Globus pallidus (tissue), 1 donor: Measurements from ENCODE around the gene HOXC10.

Experiments used
- DNase-seq: peaks from one replicate; pipeline ENCODE4 v3.0.0-alpha.2; 2015; ENCODE audit warnings: low spot score

HOXC10 gene

DNA sequence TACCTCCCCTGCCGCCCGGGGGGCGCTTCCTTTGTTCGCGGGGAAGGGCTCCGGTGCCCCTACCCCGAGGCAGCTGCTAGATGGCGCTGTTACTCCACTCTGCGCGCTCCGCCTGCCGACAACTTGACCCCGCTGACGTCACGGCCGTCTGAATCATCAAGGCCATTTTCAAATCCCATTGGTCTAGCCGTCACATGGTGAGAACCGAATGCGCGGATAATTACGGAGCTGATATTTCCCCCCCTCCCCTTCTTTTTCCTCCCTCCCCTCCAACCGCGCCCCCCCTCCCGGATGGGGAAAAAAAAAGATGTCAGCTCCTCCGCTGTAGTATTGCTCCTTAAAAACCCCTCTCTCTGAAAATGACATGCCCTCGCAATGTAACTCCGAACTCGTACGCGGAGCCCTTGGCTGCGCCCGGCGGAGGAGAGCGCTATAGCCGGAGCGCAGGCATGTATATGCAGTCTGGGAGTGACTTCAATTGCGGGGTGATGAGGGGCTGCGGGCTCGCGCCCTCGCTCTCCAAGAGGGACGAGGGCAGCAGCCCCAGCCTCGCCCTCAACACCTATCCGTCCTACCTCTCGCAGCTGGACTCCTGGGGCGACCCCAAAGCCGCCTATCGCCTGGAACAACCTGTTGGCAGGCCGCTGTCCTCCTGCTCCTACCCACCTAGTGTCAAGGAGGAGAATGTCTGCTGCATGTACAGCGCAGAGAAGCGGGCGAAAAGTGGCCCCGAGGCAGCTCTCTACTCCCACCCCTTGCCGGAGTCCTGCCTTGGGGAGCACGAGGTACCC lies at the start of gene HOXC10:
Gene HOXC10 (plus strand): TSS at position 246 of the 791 bp plus-strand sequence. CDS start 114 bp downstream, at position 360.
- DNase-seq: peak; percentile 27

DNA sequence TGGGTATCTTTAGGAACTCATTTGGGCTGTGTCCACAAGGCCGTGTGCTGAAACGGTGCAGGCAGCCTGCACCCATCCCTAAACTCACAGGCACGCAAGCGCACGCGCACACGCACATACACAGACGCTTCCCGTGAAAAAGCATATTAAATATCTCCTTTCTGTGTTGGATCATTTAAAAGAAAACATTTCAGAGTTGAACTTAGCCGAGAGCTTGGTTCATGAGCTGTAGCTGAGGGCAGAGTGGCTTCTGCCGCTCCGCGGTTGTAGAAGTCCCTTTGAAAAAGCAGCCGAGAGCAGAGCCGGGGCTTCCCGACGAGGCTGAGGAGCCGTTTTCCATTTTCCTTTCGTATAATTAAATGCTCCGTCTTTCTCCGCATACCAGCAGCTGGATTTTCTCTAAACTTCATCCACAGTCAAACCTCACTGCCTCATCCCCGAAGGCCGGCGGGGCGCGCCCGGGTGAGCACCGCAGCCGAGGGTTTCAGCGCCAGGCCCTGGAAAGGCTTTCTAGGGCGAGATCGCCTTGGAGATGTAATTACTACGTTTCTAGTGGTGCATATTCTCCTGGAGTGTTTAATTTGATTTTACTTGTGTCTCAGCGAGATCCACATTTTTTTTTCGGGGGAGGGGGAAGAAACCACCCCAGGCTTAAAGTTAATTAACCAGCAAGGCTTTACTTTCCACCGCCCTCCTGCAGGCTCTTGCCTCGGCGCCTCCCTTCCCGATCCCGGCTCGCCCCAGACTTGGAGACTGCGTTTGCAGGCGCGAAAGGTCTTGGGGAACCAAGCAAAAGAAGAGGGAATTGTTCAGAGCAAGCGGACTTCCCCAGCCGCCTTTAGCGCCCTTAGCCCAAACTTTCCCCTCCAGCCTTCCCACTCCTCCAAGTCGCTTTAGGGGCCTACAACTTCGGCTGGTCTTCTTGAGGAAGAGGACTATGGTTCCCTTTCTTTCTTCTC lies 49.3 kb upstream of the HOXC10 start:
- DNase-seq: no peak

DNA sequence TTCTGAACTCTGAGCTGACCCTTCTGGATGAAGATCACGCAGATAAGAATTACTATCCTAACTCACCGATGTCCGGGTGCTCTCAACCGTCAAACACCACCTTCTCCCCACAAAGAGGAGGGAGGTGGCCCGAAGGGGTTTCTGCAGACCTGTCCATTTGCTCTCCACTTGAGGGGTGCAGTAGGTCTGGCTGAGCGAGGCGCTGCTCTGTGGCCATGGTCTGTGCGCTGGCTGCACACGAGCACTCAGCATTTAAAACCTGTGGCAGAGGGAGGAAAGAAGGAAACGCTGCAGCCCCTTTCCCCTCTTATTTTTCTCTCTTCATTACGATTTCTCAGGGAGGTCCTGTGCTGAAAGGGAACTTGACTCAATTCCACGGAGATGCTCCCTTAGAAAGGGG lies 47.8 kb upstream of the HOXC10 start:
- DNase-seq: no peak

DNA sequence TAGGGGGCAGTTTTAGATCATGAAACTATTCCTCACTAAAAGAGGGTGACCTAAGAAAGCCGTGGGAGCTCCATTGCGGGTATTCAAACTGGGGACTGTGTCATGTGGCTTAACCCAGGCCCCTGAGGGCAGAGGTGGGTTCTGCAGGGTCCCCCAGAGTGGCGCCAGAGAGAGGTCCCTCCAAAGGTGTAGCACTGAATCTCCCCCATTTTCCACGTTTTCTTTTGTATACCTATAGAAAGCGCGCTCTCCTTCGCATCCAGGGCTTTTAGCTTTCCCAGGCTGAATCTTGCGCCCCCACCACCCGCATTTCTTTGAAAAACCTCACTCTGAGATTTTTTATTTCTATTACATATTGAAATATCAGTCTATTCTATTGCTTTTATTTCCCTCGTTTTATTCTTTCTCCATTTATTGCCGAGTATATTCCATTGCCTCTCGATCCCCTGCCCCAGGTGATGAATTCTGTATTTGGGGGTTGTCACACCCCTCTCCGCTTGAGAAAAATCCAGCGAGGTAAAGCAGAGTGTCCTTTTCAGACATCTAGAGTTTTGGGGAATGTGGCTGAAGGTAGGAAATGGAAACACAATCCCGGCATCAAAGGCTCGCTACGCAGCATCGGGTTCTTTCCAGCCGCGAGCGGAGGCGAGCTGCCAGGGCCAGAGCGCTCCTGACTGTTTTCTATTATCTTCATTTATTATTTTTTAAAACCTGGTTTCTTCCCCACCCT lies 47.2 kb upstream of the HOXC10 start:
- DNase-seq: no peak

DNA sequence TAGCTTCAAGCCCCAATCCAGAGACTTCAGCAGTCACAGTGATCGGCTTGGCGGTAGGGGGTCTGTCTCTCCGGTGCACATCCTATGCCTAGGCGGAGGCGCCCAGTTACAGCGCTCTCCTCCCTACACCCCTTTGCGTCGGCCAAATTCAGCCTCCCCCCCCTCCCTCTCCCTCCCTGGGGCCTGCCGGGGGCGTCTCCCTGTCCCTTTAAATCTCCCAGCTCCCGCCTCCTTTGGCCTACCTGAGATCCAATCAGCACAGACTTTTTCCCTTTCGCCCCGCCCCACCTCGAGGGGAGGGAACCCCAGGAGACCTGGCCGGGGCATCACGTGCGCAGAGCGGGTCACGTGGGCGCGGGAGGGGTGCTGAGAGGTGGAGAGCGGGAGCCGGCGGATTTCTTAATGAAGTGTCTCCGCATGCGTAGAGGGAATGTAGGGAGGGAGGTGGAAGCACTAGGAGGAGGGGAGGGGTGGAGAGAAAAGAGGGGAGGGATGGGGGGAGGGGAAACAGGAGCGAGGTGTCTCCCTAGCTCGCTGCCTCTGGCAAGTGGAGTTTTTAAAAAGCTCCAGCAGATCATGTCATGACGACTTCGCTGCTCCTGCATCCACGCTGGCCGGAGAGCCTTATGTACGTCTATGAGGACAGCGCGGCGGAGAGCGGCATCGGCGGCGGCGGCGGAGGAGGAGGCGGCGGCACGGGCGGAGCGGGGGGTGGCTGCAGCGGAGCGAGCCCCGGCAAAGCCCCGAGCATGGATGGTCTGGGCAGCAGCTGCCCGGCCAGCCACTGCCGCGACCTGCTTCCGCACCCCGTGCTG lies 46.4 kb upstream of the HOXC10 start, which contains the start of gene HOXC13:
Gene HOXC13 (plus strand): TSS at position 506 of the 815 bp plus-strand sequence. CDS start 76 bp downstream, at position 582.
- no peak for DNase-seq

DNA sequence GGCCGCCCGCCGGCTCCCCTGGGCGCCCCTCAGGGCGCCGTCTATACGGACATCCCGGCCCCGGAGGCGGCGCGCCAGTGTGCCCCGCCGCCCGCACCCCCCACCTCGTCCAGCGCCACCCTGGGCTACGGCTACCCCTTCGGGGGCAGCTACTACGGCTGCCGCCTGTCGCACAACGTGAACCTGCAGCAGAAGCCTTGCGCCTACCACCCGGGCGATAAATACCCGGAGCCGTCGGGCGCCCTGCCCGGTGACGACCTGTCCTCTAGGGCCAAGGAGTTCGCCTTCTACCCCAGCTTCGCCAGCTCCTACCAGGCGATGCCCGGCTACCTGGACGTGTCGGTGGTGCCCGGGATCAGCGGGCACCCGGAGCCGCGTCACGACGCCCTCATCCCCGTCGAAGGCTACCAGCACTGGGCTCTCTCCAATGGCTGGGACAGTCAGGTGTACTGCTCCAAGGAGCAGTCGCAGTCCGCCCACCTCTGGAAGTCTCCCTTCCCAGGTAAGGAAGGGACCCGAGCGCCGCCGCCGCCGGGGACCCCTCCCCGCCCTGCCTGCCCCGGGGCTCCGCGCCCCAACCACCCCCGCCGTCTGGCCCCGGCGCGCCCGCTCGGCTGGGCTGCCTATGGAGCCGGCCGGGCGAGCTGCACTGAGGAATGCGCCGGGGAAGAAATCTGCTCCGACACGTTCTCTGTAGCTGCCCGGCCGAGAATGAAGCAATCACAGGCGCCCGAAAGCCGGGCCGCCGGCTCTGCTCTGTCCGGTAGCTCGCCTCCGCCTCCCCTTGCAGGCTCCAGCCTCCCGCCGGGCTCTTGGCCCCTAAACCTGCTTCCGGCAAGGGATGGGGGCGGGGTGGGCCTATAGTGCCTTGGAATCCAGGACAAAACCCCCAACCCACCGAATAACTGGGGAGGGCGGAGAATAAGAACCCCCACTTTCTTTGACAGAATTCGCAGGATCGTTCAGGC lies 45.5 kb upstream of the HOXC10 start:
- DNase-seq: no peak

DNA sequence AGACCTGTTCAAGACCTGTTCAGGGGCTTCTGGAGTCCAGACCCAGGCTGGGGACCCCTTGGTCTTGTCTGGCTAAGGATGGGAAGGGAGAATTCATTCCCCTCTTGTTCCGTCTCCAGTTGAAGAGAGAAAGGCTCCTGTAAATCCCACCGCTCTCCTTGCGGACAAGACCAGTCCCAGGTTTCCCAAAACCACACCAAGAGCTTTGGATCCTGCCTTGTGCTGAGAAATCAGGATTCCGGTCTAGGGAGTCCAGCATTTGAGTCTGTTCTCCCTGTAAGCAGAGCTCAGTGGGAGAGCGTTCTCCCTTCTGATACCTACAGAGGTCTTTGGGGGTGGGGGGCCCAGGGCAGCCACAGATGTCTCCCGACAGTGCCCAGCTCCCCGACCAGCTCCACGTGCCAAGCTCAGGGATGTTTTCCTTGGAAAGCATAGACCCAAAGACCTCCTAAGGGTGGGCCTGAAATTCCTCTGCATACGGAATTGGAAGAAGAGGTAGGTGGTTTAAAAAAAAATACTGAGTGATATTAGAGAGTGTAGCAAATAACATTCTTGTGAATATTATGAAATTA lies 44.4 kb upstream of the HOXC10 start:
- no peak for DNase-seq

DNA sequence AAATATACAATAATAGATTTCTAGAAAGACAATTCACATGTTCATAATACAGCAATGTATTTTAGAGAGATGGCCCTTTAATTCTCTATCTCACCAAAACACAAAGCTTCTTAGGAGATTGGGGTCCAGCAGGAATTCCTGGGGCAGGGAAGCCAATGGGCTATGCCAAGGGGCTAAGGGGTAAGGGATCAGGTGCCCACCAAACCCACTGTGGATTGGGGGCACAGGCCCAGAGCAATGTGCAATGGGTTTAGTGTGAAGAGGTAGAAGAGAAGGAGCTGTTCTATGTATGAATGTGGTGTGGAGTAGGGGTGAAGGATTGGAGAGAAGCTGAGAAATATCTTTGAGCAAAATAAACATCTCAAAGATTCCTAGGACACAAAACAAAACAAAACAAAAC lies 43.8 kb upstream of the HOXC10 start:
- no peak for DNase-seq

DNA sequence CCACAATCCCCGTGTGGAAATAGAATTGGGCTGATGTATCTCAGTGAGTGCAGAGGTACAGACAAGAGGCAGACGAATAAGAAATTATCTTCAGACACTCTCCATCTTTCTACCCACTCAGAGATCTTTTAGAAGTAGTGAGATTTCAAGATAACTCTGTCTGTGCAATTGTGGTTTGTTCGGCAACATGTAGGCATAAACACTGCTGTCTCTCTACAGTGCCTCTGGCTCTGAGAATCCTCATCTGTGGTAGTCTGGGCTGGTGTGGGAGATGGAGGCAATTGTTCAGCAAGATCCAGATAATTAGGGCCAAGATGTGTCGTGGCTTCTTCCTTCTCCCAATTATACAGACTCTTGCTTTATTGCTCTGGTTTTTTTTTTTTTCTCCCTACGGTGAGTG lies 43.2 kb upstream of the HOXC10 start:
- no peak for DNase-seq

DNA sequence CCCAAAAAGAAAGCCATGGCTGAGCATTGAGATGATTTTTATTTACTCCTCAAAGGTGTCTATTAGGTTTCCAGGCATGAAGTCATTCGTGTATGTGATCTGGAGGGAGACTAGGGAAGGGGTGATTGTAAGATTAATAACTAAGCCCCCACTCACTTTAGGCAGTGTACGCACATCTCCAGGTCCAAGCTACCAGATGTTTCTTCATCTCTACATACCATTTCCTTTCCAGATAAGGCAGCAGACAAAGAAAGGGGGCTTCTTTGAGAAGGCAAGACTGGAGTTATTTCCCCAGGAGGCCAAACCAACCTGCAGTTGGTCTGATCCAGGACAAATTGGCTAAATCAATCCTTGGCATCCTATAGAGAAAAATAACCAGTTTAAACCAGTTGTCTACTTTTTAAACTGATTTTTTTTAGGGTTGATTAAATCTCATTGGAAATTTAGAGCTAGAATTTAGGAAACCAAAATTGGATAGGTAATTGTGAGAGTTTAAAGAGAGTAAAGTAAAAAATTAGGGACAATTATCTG lies 42.4 kb upstream of the HOXC10 start:
- DNase-seq: no peak

DNA sequence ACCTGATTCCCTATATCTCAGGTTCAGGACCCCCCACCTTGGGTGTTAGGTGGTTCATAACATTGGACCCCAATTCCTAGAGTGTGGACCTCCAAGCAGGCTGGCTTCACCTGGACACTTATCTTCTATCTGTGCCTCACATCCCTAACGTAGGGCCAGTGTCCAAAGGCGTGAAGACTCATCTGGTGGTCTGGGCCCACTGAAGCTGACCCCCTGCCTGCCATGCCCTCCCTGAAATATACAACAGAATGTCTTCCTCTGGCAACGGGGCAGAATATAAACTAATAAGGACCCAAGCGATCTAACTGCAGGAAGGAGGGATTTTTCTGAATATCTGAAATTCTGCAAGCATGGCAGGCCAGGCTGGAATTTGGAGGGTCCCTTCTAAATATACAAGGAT lies 40.7 kb upstream of the HOXC10 start:
- DNase-seq: no peak

DNA sequence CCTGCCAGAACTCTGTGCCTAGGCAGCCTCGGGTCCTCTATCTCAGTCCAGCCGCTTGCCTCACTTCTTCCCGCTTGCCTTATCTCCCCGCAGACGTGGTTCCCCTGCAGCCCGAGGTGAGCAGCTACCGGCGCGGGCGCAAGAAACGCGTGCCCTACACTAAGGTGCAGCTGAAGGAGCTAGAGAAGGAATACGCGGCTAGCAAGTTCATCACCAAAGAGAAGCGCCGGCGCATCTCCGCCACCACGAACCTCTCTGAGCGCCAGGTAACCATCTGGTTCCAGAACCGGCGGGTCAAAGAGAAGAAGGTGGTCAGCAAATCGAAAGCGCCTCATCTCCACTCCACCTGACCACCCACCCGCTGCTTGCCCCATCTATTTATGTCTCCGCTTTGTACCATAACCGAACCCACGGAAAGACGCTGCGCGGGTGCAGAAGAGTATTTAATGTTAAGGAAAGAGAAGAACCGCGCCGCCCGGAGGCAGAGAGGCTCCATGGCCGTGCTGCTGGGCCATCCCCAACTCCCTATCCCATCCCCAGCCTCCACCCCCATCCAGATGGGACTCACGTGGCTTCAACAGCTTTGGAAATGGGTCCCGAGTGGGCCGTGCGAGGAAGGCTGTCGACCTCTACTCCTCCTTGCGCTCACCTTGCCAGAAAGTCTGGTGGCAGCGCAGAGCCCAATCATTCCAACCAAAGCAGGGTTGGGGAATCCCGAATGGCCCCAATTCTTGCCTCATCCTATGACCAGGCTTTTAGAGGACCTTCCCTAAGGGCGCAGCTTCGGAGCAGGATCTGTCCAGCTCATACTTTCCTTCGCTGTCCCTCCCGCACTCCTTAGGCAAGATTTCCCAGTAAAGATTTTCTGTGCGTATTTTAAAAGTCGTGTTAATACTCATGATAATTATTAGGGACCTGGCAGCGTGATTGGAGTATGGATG lies 39.8 kb upstream of the HOXC10 start:
- DNase-seq: no peak

DNA sequence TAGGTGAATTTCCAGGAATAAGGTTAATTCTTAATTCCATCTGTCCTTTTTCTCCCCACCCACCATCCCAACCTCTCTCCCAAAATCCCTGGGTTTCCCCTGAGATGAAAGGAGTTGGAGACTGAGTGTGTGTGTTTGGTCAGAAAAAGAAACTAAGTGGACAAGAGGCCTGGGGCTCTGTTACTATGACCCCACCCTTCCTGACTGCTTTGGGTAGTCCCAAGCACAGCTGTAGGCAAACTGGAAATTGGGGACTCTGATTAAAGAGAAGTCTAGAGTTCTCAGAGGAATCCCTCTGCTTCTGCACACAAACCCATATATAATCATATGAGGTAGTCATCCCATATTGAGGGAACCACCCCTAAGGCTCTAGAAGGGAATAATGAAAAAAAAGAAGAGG lies 37.2 kb upstream of the HOXC10 start:
- no peak for DNase-seq

DNA sequence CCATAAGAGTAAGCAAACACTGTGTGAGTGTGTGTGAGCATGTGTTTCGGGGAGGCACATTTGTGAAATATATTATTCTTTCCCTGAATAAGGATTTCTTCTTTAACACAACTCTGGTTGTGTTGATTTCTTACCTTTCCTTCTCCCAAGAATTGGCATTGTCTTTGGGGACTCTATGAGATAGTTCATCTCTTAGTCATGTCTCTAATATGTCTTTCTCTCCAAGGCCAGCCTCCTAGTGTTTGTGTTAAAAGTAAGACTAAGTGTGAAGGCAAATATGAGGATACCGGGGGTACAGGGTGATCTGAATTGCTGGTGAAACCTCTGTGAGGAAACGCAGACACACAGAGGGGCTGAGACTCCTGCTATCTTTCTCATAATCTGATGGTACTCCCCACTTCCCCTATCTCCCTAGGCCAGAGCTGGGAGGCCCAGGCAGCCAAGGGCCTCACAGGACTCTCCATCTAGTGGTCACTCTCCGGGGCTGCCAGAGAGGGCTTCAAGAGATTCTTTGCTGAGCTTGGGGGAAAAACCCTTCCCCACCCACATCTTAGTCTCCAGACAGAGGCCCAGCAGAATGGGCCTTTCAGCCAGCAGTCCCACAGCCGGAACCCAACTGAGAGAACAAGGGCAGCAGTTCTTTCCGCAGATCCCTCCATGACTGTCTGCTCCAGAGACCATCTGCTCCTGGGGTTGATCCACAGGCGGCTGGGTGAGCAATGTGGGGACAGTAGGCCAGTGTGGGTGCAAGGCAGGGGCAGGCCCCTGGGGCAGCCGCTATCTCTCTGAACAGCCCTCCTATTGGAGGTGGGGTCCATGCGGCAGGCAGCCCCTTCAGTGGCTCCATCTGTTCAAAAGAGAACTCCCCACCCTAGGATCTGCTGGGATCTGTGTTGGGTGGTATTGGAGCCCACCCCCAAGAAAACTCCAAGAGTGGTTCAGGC lies 36.0 kb upstream of the HOXC10 start:
- DNase-seq: no peak

DNA sequence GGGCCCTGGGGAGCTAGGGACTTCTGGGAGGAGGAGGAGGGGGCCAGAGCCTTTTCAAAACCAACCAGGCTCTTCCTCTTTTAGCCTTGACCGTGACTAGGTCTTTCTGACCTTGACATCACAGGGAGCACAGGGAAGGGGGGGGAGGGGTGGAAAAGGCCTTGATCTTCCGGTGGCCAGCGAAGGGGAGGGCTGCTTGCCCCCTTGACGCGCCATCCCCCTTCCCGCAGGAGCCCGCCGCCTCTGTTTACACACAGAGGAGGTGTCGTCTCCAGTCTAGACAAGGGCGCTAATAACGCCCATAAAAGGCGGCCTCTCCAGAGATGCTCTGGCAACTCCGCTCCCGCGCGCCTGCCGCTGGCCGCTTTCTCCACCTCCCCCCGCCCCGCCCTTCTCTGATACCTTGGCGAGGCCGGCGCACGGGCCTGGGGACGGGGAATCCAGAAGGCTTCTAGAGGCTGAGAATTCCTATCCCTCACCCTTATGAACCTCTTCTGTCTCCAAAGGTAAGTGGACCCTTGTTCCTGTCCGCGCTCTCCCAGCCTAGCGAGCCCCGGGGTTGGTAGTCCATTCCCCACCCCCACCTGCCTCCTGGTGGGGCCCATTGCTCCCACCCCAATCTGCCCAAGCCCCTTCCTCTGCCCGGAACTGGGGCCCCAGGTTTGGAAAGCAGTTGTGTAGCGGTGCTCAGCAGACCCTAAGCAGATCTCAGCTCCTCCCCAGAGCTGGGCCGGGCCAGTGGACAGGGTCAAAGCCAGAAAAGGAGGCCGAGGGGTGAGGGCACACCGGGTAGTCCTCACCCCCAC lies 35.1 kb upstream of the HOXC10 start:
- no peak for DNase-seq

DNA sequence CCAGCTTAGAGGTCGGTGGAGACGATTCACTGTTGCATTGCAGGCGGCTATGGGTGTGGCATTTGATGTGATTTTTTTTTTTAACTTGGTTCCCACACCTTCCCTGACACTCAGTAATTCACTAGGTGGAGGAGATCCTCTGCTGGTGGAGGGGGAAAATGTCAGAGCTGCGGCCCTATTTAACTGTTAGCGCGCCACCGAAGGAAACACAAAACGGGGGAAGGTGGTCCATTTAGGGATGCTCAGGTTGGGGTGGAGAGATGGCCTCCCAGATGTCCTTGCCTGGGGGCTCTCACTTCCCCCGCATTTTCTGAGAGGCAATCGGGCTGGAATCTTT lies 34.5 kb upstream of the HOXC10 start:
- DNase-seq: no peak
